ENCODE data around the gene TBC1D2.
"Not testable (repeated sequence)": the region's sequence is repeated elsewhere in the genome, so short reads cannot be mapped to it uniquely, and the experiment has no call there.

GRCh38 chr9:98269652-98270051 is 14.2 kb upstream of the TBC1D2 start:
- TF ChIP-seq POLR2AphosphoS5, CTCF, POLR2A, EP300 (IDR thresholded peaks at IDR 0.05): not testable (repeated sequence)
